ENCODE results near the gene ITGA5. TPM values are rescaled to one million over a fixed set of nuclear protein-coding genes. Genes with fewer than 3 reads are reported as not detected.
A peak's percentile ranks its signal among the peaks of the same experiment; 100 is the strongest.

ITGA5 gene
- total and polyA plus RNA-seq, 9 of the 15 experiments (the other 6 are each of a cell fraction or from before 2014, with no cell fraction given) = 9.1 to 82.1 (median 47.4) TPM

DNA sequence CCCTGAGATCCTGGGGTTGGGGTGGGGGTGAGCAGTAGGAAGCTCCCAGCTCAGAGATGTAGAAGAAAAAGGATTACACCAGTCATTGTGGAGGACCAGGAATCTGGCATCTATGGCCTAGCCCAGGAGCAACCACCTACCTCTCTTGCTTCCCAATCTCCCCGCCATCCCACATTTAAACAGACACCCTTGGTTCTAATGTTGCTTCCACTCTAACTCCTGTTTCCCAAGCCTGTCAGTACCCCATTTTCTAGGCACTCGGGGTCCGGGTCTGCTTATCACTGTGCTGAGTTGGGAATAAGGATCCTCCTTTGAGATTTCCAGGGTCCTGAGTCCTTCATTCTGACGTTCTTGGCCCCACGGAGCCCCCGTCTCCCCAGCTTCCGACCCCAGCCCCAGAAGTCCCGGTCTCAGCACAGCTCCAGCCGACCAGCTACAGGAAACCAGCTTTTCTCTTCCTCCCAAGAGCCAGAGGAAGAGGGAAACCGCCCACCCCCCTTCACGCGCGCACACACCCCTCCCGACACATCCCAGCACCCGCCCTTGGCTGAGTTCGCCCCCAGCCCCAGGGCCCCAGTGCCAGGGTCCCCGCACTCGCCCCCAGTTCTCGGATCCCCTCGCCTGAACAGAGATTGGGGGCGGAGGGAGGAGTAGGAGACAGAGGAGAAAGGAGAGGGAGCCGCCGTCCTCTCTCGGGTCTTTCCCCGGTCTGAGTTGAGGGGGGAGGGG lies 1.2 kb downstream of the ITGA5 start (continued):
- TF ChIP-seq, protein P1, sequence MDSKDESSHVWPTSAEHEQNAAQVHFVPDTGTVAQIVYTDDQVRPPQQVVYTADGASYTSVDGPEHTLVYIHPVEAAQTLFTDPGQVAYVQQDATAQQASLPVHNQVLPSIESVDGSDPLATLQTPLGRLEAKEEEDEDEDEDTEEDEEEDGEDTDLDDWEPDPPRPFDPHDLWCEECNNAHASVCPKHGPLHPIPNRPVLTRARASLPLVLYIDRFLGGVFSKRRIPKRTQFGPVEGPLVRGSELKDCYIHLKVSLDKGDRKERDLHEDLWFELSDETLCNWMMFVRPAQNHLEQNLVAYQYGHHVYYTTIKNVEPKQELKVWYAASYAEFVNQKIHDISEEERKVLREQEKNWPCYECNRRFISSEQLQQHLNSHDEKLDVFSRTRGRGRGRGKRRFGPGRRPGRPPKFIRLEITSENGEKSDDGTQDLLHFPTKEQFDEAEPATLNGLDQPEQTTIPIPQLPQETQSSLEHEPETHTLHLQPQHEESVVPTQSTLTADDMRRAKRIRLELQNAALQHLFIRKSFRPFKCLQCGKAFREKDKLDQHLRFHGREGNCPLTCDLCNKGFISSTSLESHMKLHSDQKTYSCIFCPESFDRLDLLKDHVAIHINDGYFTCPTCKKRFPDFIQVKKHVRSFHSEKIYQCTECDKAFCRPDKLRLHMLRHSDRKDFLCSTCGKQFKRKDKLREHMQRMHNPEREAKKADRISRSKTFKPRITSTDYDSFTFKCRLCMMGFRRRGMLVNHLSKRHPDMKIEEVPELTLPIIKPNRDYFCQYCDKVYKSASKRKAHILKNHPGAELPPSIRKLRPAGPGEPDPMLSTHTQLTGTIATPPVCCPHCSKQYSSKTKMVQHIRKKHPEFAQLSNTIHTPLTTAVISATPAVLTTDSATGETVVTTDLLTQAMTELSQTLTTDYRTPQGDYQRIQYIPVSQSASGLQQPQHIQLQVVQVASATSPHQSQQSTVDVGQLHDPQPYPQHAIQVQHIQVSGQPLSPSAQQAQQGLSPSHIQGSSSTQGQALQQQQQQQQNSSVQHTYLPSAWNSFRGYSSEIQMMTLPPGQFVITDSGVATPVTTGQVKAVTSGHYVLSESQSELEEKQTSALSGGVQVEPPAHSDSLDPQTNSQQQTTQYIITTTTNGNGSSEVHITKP (IDR thresholded peaks at IDR 0.05; ENCODE audit: partially characterized antibody) = no peak
- TF ChIP-seq ZNF24 (IDR thresholded peaks at IDR 0.05) (no peak), ZFX (CRISPR knock-in tag; IDR thresholded peaks at IDR 0.05) (peak; percentile 24), FOS (IDR thresholded peaks at IDR 0.05; ENCODE audit: extremely low read depth, insufficient read length) (no peak), MTF1 (CRISPR knock-in tag; IDR thresholded peaks at IDR 0.05; ENCODE audit: borderline replicate concordance) (no peak)
- TF ChIP-seq, protein P2, sequence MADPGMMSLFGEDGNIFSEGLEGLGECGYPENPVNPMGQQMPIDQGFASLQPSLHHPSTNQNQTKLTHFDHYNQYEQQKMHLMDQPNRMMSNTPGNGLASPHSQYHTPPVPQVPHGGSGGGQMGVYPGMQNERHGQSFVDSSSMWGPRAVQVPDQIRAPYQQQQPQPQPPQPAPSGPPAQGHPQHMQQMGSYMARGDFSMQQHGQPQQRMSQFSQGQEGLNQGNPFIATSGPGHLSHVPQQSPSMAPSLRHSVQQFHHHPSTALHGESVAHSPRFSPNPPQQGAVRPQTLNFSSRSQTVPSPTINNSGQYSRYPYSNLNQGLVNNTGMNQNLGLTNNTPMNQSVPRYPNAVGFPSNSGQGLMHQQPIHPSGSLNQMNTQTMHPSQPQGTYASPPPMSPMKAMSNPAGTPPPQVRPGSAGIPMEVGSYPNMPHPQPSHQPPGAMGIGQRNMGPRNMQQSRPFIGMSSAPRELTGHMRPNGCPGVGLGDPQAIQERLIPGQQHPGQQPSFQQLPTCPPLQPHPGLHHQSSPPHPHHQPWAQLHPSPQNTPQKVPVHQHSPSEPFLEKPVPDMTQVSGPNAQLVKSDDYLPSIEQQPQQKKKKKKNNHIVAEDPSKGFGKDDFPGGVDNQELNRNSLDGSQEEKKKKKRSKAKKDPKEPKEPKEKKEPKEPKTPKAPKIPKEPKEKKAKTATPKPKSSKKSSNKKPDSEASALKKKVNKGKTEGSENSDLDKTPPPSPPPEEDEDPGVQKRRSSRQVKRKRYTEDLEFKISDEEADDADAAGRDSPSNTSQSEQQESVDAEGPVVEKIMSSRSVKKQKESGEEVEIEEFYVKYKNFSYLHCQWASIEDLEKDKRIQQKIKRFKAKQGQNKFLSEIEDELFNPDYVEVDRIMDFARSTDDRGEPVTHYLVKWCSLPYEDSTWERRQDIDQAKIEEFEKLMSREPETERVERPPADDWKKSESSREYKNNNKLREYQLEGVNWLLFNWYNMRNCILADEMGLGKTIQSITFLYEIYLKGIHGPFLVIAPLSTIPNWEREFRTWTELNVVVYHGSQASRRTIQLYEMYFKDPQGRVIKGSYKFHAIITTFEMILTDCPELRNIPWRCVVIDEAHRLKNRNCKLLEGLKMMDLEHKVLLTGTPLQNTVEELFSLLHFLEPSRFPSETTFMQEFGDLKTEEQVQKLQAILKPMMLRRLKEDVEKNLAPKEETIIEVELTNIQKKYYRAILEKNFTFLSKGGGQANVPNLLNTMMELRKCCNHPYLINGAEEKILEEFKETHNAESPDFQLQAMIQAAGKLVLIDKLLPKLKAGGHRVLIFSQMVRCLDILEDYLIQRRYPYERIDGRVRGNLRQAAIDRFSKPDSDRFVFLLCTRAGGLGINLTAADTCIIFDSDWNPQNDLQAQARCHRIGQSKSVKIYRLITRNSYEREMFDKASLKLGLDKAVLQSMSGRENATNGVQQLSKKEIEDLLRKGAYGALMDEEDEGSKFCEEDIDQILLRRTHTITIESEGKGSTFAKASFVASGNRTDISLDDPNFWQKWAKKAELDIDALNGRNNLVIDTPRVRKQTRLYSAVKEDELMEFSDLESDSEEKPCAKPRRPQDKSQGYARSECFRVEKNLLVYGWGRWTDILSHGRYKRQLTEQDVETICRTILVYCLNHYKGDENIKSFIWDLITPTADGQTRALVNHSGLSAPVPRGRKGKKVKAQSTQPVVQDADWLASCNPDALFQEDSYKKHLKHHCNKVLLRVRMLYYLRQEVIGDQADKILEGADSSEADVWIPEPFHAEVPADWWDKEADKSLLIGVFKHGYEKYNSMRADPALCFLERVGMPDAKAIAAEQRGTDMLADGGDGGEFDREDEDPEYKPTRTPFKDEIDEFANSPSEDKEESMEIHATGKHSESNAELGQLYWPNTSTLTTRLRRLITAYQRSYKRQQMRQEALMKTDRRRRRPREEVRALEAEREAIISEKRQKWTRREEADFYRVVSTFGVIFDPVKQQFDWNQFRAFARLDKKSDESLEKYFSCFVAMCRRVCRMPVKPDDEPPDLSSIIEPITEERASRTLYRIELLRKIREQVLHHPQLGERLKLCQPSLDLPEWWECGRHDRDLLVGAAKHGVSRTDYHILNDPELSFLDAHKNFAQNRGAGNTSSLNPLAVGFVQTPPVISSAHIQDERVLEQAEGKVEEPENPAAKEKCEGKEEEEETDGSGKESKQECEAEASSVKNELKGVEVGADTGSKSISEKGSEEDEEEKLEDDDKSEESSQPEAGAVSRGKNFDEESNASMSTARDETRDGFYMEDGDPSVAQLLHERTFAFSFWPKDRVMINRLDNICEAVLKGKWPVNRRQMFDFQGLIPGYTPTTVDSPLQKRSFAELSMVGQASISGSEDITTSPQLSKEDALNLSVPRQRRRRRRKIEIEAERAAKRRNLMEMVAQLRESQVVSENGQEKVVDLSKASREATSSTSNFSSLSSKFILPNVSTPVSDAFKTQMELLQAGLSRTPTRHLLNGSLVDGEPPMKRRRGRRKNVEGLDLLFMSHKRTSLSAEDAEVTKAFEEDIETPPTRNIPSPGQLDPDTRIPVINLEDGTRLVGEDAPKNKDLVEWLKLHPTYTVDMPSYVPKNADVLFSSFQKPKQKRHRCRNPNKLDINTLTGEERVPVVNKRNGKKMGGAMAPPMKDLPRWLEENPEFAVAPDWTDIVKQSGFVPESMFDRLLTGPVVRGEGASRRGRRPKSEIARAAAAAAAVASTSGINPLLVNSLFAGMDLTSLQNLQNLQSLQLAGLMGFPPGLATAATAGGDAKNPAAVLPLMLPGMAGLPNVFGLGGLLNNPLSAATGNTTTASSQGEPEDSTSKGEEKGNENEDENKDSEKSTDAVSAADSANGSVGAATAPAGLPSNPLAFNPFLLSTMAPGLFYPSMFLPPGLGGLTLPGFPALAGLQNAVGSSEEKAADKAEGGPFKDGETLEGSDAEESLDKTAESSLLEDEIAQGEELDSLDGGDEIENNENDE (IDR thresholded peaks at IDR 0.05; ENCODE audit: low read depth, low read length) = no peak
